HG03196 (cell line): ENCODE results near the gene DNAJC18.
"Not testable (repeated sequence)": the region's sequence is repeated elsewhere in the genome, so short reads cannot be mapped to it uniquely, and the experiment has no call there.

ENCODE experiments used
- ATAC-seq: cut with Tn5 transposase; IDR thresholded peaks from one replicate; pipeline ENCODE4 v1.9.1; 2021; ENCODE audit not compliant: unreplicated experiment

Gene DNAJC18

DNA sequence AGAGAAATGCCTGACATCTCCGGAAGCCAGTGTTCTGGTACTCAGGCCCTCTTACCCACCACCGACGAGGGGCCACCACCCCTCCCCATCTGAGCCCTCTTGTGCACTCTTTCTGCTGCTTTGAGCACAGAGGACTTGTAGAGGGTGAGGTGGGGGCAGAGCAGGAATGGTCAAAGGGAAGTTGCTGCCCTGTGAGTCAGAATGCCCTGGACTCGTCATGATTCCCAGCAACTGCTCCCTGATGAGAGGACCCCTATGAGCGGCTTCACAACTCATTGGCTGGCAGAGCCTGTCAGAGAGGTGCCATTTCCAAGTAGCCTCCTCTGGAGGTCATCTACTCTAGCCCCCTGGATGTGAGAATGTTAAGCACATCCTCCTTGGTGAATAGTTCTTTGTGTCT, 22.4 kb upstream of the DNAJC18 start:
- no peak for ATAC-seq

DNA sequence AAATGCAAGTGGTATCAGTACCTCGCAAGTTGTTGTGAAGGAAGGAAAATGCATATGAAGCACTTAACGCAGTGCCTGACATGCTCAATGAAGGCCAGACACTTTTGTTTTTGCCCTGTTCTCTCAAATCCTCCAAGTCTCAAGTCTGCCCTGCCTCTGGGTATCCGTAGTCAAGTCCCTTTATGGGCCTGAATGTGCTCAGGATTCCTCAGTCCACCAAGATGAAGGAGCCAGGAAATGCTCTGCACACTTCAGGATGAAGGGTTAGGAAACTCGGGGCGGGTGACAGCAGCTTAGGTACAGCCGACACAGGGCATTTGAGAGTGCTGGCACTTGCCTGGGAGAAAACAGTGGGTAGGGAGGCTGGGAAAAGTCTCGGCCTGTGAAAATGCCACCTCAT, 21.9 kb upstream of the DNAJC18 start:
- ATAC-seq: no peak

DNA sequence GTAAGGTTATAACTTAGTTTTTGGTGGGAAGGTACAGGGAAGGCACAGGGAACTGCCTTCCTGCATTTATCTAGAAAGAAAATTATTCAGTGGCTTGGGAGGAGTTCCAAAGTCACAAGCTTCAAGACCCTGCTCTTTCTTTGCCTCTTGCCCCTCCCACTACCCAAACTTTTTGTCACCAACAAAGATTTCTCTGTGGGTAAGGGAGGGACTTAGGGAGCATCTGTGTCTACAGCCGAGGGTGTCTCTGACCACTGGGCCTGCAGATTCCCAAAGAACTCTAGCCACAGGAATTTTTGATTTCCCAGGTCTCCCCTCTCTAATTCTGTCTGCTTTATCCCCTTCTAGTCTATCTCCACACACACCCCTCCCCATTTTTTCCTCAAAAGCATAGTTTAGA, 21.1 kb upstream of the DNAJC18 start:
- ATAC-seq: no peak

DNA sequence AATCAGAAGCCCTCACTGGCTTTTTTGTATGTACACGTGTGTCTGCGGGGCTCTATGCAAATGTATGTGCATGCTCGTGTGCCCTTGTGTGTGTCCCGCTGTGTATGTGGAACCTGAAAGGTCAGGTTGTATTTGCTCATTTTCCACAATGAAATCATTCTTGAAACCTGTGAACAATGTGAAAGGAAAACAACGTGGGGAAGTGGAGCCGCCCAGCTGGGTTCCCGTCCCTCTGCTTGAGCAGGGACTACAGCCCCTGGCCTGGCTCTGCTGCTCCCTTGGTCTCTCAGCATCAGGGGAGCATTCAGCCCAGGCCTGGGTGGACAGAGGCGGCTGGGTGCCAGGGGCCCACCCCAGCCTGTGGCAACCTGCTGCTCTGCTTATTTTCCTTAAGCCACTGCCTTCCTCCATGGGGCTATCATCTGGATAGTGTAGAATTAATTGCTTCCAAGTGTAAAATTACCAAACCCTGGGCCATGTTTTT, 20.2 kb upstream of the DNAJC18 start:
- peak; percentile 23 for ATAC-seq

DNA sequence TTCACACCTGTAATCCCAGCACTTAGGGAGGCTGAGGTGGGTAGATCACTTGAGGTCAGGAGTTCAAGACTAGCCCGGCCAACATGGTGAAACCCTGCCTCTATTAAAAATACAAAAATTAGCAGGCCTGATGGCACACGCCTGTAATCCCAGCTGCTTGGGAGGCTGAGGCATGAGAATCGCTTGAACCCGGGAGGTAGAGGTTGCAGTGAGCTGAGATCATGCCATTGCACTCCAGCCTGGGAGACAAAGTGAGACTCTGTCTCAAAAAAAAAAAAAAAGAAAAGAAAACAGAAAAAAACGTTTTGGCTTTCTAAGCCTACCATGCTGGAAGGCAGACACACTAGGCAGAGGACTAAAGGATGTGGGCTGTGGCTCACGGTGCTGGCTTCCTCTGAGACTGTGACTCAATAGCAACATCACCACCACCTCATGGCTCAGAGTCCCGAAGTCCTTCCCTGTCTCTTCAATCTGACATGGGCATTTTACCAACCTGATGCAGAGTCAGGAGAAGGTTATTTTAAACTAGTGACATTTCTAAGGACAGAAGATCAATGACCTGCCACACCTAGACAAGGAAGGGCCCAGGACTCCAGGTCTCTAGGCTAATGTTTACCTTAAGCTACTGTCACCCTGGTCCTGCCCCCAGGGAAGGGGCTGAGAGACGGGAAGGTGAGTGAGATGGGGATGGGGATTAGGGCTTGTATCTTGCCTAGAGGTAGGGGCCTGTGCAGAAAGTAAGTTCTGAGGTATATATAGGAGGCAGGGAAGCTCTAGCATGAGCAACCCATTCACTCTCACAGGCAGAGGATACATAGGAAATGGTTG, 19.5 kb upstream of the DNAJC18 start:
- ATAC-seq: peak; percentile 55

DNA sequence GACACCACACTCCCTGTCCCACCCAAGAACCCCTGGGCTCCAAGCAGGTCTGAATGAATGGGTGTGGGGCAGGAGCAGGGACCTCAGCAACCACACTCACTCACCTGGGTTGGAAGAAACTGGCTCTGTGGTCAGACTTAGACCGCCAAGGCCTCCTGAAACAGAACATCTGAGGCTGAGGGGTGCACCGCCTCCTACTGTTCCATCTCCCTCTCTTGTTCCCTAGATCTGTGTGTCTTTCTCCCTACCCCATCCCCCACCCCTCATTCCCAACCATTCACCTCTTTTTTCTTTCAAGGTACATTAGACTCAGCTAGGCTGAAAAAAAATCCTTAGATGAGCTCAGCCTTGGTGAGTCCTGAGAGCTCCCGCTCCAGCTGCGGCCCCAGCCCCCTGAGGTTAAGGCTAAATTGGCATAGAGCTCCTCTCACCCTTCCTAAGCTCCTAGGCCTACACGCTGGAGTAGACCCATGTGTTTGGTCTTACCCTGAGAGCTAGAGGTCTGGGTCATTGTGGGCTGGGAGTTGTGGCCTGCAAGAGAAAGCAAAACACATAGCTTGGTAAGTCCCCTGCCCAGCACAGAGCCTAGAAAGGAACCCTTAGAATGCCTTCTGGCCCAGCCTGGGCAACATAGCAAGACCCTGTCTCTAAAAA, 18.5 kb upstream of the DNAJC18 start:
- no peak for ATAC-seq

DNA sequence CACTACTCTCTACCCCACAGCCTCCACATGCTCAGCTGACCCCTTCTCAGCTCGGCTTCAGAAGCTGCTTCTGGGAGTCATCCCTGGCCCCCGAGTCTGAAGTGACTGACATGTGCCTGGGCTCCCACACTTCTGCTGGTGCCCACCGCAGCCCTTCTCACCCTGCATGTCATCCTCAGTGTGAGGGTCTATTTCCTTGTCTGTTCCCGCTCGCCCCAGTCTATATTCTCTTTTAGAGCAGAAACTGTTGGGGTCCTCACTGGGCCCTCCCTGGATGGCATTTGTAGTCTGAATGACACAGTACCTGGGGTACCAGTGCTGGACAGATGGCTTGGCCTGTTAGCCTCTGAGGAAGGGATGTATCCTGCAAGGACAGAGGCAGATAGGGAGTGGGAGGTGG, 17.9 kb upstream of the DNAJC18 start:
- no peak for ATAC-seq

DNA sequence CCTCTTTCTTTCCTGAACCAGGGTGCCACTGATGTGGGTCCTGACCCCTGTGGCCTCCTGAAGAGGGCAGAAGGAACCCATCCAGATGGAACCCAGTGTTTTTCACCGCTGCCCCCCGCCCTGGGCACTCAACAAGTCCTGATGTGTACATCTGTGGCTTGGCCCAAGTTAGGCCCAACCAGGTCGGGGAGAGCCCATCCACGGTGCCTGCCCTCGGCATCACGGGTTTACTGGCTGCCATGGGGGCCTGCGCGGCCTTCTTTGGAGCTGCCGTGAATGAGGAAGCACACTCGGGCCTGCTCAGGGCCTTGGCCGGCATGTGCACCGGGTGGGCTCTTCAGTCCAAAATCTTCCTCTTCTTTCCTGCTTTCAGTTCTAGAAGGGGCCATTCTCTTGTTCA, 17.5 kb upstream of the DNAJC18 start:
- ATAC-seq: no peak

DNA sequence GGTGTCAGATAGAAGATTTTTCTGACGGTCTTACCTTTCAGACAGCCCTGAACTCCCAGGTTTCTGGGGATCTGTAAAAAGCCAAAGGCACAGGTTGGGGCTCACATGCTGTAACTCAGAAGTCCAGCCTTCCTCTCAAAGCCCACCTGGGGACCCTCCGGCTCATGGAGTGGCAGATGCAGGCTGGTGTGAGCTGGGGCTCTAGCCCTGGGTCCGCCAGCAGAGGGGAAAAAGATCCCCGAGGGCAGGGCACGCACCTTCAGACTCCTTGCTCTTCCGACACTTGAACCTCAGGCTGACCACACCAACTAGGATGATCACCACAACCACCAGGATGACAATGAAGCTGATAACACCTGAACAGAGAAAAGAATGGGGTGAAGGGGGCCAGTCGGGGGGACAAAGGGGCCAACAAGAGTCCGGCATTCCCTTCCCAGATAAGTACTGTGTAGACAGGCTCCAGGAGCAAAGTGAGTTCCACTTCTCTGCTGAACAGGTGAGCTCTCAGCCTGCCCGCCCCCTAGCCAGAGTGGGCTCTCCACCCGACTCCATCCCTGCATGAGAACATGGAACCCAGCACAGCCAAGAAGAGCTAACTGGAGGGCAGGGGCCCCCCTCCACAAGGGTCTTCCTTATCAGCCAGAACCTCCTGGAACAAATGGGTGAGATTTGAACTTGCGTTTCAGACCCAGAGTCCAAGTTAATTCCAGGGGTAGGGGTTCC, 15.4 kb upstream of the DNAJC18 start:
- no peak for ATAC-seq

DNA sequence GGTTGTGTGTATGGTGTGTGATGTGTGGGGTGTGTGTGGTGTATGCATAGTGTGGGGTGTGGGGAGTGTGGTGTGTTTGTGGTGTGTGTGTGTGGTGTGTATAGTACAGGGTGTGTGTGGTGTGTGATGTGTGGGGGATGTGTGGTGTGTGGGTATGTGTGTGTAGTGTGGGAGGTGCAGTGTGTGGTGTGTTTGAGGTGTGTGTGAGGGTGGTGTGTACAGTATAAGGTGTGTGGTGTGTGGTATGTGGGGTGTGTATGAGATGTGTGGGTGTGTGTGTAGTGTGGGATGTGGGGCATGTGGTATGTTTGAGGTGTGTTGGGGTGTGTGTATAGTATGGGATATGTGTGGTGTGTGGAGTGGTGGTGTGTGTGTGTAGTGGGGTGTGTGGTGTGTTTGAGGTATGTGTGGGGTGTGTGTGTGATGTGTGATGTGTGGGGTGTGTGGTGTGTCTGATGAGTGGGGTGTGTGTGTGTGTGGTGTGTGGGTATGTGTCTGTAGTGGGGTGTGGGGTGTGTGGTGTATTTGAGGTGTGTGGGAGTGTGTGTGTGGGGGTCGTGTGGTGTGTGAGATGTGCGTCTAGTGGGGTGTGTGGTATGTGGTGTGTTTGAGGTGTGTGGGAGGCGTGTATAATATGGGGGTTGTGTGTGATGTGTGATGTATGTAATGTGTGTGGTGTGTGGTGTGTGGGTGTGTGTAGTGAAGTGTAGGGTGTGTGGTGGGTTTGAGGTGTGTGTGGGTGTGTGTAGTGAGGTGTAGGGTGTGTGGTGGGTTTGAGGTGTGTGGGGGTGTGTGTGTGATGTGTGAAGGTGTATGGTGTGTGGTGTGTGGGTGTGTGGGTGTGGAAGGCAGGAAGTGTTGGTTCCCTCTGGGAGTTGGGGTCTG, 14.6 kb upstream of the DNAJC18 start:
- no peak for ATAC-seq

DNA sequence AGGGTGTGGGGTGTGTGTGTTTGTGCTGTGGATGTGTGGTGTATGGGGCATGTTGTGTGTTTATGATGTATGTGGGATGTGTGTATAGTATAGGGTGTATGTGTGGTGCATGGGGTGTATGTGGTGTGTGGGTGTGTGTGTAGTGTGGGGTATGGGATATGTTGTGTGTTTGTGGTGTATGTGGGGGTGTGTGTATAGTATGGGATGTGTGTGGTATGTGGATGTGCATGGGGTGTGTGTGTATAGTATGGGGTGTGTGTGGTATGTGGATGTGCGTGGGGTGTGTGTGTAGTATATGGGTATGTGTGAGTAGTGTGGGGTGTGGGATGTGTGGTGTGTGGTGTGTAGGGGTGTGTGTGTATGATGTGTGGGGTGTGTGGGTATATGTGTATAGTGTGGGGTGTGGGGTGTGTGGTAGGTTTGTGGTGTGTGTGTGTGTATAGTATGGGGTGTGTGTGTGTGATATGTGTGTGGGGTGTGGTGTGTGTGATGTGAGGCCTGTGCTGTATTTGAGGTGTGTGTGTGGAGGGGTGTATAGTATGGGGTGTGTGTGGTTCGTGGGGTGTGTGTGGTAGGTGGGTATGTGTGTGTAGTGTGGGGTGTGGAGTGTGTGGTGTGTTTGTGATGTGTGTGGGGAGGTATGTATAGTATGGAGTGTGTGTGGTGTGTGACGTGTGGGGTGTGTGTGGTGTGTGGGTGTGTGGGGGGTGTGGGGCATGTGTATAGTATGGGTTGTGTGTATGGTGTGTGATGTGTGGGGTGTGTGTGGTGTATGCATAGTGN, 12.7 kb upstream of the DNAJC18 start:
- ATAC-seq: no peak

DNA sequence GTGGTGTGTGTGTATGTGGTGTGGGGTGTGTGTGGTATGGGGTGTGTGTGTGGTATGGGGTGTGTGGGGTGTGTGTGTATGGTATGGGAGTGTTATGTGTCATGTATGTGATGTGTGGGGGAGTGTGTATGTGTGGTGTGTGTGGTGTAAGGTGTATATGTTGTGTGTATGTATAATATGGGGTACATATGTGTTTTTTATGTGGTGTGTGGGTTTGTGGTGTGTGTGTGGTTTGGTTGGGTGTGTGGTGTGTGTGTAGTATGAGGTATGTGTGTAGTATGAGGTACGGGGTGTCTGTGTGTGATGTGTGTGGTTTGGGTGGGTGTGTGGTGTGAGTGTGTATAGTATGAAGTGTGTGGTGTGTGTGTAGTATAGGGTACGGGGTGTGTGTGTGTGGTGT, 11.9 kb upstream of the DNAJC18 start:
- no peak for ATAC-seq

DNA sequence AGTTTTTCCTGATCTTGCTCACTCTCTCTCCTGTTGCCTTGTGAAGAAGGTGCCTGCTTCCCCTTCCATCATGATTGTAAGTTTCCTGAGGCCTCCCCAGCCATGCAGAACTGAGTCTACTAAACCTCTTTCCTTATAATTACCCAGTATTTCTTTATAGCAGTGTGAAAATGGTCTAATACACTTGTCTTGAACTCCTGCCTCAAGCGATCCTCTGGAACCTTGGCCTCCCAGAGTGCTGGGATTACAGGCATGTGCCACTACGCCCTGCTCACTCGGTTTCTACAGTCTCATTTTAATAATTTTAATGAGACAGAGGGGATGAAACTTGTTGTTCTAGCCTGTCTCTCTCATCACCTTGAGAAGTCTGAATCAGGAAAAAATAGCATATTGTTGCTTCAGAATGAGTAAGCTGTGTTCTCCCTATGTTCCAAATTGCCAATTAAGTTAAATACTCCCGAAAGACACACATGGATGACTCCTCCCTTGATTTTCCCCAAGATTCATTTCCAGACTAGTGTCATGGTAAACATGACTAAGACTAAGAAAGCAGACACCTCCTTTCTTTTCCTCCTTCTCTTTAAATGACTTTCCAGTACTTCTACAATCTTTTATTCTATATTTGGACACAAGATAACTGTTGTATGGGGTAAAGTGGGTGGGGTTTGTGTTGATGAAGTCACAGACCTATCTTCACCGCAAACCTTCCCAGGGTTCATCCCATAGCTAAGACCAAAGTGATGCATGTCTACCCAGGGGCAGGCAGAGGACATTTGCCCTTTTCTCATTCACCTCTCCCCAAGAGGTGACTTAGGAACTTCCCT, 7.8 kb upstream of the DNAJC18 start:
- no peak for ATAC-seq

DNA sequence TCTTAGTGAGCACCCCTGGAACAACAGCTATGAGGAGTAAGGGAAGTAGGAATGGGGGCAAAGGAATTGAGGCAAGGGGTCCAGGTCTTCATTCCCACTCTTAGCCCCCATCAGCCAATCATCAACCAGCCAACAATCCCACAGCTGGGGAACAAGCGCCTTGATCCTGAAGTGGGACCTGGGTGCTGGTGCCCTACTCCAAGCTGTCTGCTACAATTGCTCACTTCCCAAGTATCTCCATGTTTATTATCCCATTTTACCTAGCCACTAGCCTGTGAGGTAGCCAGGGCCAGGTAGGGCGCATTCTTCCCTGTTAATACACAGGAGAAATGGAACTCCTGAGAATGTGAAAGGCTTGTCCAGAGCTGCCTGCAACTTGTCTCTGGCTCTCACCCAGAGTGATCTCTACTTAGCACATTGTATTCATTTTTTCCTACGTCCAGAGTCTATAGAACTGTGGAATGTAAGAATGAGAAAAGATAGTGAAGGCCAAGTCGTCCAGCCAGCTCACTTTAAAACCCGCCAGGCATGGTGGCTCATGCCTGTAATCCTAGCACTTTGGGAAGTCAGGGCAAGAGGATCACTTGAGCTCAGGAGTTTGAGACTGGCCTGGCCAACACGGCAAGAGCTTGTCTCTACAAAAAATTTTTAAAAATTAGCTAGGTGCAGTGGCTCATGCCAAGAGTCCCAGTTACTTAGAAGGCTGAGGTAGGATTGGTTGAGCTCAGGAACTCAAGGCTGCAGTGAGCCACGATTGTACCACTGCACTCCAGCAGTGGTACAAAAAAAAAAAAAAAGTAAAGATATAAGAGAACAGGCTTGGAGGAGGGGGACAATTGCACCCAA, 6.2 kb upstream of the DNAJC18 start:
- ATAC-seq: no peak

DNA sequence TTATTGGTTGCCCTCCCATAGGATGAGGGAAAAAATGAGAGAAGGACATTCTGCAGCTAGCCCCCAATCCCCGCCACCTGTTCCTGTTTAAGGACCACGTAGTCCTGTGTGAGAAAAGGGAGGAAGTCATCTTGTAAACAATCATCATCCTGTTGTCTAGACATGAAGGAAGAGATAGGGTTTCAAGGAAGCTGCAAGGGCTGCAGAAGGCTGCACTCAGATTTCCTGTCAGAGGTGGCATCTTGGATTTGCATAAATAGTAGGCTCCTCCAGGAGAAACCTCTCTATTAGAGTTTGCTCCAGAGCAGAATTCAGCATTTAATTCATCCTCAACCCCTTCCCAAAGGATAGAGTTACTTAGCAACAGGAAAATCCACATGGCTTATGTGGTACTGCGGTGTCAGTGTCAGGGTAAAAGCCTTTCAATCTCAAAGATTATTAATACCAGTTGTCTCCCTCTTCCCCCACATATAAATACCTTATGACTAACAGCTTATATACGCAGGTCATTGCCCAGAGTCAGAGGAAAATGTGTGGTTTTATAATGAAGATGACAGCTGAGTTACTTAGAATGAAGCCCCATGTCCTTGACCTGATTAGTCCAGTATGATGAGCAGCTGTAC, 4.6 kb upstream of the DNAJC18 start:
- no peak for ATAC-seq

DNA sequence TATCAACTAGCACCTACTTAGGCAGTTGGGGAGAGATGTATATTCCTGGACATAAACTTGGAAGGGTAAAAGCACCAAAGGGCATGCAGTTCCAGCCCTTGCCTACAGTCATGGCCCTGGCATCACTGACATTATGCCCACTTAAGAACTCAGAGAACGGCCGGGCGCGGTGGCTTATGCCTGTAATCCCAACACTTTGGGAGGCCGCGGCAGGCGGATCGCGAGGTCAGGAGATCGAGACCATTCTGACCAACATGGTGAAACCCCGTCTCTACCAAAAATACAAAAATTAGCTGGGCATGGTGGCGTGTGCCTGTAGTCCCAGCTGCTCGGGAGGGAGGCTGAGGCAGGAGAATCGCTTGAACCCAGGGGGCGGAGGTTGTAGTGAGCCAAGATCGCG, 1.1 kb upstream of the DNAJC18 start:
- not testable (repeated sequence) for ATAC-seq

DNA sequence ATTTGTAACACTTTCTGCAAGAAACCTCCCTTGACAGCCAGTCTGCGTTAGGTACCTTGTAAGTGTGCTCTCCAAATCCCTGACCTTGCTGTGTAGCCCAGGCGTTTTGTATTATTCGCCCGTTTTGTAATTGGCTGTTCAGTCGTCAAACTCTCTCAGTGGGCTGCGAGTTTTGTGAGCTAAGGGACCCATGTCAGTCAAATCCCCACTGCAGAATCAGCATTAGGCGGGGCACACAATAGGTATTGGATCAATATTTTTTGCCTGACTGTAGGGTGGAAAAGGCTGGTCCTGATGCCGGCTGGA, 665 bp downstream of the DNAJC18 start:
- ATAC-seq: no peak

DNA sequence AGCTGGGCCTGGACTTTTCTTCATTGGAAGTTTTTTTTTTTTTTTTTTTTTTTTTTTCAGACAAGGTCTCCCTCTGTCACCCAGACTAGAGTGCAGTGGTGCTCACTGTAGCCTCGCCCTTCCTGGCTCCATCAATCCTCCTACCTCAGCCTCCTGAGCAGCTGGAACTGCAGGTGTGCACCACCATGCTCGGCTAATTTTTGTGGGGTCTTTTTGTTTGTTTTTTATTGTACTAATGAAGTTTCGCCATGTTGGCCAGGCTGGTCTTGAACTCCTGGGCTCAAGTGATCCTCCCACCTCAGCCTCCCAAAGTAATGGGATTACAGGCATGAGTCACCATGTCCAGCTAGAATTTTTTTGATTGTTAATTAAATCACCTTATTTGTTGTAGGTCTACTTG, 3.6 kb downstream of the DNAJC18 start:
- no peak for ATAC-seq
